ENCODE measurements around the gene UNC80. TPM values are rescaled to one million over a fixed set of nuclear protein-coding genes. Genes with fewer than 3 reads are reported as not detected.

UNC80 gene
- total RNA-seq, 1 experiment from 2014 or later = 0.48 TPM

DNA sequence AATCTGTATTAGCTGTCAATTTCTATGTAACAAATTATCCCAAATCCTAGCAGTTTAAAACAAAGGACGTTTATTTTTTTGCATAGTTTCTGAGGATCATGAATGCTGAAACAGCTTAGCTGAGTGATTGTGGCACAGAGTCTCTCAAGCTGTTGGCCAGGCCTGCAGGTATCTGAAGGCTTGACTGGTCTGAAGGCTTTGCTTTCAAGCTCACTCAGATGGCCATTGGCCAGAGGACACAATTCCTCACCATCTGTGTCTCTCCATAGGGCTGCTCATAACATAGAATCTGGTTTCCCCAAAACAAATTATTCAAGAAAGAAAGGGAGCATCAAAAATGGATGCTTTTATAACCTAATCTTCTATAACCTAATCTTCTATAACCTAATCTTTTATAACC, 33.7 kb downstream of the UNC80 start:
- Mint-ChIP-seq H3K4me1 (no peaks in the 10 kb centered on the region), H3K36me3 (no peaks in the 10 kb centered on the region), H3K4me3 (no peak overlapping the region), H3K27ac (no peak overlapping the region), H3K27me3 (ENCODE audit: low read depth) (peaks cover 8% of the 10 kb centered on the region), H3K9me3 (peaks cover 5% of the 10 kb centered on the region)
- TF ChIP-seq CREM (CRISPR knock-in tag; IDR thresholded peaks at IDR 0.05) = no peak
- TF ChIP-seq, protein P1, sequence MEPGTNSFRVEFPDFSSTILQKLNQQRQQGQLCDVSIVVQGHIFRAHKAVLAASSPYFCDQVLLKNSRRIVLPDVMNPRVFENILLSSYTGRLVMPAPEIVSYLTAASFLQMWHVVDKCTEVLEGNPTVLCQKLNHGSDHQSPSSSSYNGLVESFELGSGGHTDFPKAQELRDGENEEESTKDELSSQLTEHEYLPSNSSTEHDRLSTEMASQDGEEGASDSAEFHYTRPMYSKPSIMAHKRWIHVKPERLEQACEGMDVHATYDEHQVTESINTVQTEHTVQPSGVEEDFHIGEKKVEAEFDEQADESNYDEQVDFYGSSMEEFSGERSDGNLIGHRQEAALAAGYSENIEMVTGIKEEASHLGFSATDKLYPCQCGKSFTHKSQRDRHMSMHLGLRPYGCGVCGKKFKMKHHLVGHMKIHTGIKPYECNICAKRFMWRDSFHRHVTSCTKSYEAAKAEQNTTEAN (CRISPR knock-in tag; IDR thresholded peaks at IDR 0.05) = no peak
- TF ChIP-seq, protein P2, sequence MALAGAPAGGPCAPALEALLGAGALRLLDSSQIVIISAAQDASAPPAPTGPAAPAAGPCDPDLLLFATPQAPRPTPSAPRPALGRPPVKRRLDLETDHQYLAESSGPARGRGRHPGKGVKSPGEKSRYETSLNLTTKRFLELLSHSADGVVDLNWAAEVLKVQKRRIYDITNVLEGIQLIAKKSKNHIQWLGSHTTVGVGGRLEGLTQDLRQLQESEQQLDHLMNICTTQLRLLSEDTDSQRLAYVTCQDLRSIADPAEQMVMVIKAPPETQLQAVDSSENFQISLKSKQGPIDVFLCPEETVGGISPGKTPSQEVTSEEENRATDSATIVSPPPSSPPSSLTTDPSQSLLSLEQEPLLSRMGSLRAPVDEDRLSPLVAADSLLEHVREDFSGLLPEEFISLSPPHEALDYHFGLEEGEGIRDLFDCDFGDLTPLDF (CRISPR knock-in tag; IDR thresholded peaks at IDR 0.05) = no peak
- TF ChIP-seq ELF4 (CRISPR knock-in tag; IDR thresholded peaks at IDR 0.05; ENCODE audit: low read depth) = no peak
- TF ChIP-seq, protein P3, sequence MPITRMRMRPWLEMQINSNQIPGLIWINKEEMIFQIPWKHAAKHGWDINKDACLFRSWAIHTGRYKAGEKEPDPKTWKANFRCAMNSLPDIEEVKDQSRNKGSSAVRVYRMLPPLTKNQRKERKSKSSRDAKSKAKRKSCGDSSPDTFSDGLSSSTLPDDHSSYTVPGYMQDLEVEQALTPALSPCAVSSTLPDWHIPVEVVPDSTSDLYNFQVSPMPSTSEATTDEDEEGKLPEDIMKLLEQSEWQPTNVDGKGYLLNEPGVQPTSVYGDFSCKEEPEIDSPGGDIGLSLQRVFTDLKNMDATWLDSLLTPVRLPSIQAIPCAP (CRISPR knock-in tag; IDR thresholded peaks at IDR 0.05) = no peak
- no peak for TF ChIP-seq SMAD4 (CRISPR knock-in tag; IDR thresholded peaks at IDR 0.05)
- TF ChIP-seq, protein P4, sequence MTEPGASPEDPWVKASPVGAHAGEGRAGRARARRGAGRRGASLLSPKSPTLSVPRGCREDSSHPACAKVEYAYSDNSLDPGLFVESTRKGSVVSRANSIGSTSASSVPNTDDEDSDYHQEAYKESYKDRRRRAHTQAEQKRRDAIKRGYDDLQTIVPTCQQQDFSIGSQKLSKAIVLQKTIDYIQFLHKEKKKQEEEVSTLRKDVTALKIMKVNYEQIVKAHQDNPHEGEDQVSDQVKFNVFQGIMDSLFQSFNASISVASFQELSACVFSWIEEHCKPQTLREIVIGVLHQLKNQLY (CRISPR knock-in tag; IDR thresholded peaks at IDR 0.05) = no peak
- TF ChIP-seq ETV6 (CRISPR knock-in tag; IDR thresholded peaks at IDR 0.05) = no peak
- no peak for TF ChIP-seq RELA (CRISPR knock-in tag; IDR thresholded peaks at IDR 0.05; ENCODE audit: borderline replicate concordance)
- no peak for TF ChIP-seq ZNF671 (CRISPR knock-in tag; IDR thresholded peaks at IDR 0.05)
- TF ChIP-seq SP1 (CRISPR knock-in tag; conservative IDR thresholded peaks at IDR 0.05) = no peak
- no peak for TF ChIP-seq SOX15 (CRISPR knock-in tag; IDR thresholded peaks at IDR 0.05)
- TF ChIP-seq, protein P5, sequence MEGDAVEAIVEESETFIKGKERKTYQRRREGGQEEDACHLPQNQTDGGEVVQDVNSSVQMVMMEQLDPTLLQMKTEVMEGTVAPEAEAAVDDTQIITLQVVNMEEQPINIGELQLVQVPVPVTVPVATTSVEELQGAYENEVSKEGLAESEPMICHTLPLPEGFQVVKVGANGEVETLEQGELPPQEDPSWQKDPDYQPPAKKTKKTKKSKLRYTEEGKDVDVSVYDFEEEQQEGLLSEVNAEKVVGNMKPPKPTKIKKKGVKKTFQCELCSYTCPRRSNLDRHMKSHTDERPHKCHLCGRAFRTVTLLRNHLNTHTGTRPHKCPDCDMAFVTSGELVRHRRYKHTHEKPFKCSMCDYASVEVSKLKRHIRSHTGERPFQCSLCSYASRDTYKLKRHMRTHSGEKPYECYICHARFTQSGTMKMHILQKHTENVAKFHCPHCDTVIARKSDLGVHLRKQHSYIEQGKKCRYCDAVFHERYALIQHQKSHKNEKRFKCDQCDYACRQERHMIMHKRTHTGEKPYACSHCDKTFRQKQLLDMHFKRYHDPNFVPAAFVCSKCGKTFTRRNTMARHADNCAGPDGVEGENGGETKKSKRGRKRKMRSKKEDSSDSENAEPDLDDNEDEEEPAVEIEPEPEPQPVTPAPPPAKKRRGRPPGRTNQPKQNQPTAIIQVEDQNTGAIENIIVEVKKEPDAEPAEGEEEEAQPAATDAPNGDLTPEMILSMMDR (IDR thresholded peaks at IDR 0.05) = no peak
- TF ChIP-seq, protein P6, sequence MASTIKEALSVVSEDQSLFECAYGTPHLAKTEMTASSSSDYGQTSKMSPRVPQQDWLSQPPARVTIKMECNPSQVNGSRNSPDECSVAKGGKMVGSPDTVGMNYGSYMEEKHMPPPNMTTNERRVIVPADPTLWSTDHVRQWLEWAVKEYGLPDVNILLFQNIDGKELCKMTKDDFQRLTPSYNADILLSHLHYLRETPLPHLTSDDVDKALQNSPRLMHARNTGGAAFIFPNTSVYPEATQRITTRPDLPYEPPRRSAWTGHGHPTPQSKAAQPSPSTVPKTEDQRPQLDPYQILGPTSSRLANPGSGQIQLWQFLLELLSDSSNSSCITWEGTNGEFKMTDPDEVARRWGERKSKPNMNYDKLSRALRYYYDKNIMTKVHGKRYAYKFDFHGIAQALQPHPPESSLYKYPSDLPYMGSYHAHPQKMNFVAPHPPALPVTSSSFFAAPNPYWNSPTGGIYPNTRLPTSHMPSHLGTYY (CRISPR knock-in tag; IDR thresholded peaks at IDR 0.05) = no peak
- no peak for TF ChIP-seq ZNF396 (CRISPR knock-in tag; IDR thresholded peaks at IDR 0.05; ENCODE audit: borderline replicate concordance)
- POLR2A ChIA-PET = interaction anchor here (0.6 kb wide), 1 partner anchor 9 kb away, joined by 3 read pairs; no protein-coding TSS in a partner anchor
- ATAC-seq = no peak
- no peak for DNase-seq (ENCODE audit: low spot score)
- CTCF ChIA-PET = interaction anchor here (1.5 kb wide), 1 partner anchor 9 kb away, joined by 3 read pairs; no protein-coding TSS in a partner anchor

DNA sequence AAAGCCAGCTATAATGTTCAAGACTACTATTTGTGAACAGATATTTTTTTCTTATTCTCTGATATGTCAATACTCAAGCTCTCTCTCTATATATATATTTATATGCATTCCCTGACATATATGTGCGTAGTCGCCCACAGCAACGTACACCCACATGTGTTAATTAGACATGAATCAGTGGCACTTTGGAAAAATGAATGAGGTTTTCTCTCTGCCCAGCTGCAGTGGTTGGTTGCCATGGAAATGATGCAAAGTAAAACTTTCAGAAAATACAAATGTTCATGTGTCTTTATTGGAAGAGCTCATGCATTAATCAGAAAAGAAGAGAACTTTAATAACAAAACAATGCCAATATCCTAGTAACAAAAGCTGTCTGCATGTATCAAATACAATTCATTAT, 34.7 kb downstream of the UNC80 start:
- no peaks in the 10 kb centered on the region for H3K36me3 Mint-ChIP-seq
- H3K27ac Mint-ChIP-seq = no peak overlapping the region

More for the DNA sequence above, 34.7 kb downstream of the UNC80 start:
- POLR2A ChIA-PET = no interaction called here
- Mint-ChIP-seq H3K4me1 (no peaks in the 10 kb centered on the region), H3K9me3 (no peaks in the 10 kb centered on the region), H3K4me3 (no peak overlapping the region), H3K27me3 (ENCODE audit: low read depth) (peaks cover 5% of the 10 kb centered on the region)
- DNase-seq (ENCODE audit: low spot score) = no peak
- CTCF ChIA-PET = interaction anchor here (1.5 kb wide), 1 partner anchor 10 kb away, joined by 3 read pairs; no protein-coding TSS in a partner anchor
- TF ChIP-seq ETV6 (CRISPR knock-in tag; IDR thresholded peaks at IDR 0.05) (no peak), EMX1 (CRISPR knock-in tag; IDR thresholded peaks at IDR 0.05) (no peak), SMAD3 (CRISPR knock-in tag; IDR thresholded peaks at IDR 0.05; ENCODE audit: borderline replicate concordance) (no peak), HMGA2 (CRISPR knock-in tag; IDR thresholded peaks at IDR 0.05) (no peak), SP1 (CRISPR knock-in tag; conservative IDR thresholded peaks at IDR 0.05) (no peak), RELA (CRISPR knock-in tag; IDR thresholded peaks at IDR 0.05; ENCODE audit: borderline replicate concordance) (no peak), ZNF232 (CRISPR knock-in tag; IDR thresholded peaks at IDR 0.05) (no peak), ZNF416 (CRISPR knock-in tag; IDR thresholded peaks at IDR 0.05) (no peak), ZNF671 (CRISPR knock-in tag; IDR thresholded peaks at IDR 0.05) (no peak)
- TF ChIP-seq, protein P1 (CRISPR knock-in tag; IDR thresholded peaks at IDR 0.05) = no peak
- TF ChIP-seq, protein P7, sequence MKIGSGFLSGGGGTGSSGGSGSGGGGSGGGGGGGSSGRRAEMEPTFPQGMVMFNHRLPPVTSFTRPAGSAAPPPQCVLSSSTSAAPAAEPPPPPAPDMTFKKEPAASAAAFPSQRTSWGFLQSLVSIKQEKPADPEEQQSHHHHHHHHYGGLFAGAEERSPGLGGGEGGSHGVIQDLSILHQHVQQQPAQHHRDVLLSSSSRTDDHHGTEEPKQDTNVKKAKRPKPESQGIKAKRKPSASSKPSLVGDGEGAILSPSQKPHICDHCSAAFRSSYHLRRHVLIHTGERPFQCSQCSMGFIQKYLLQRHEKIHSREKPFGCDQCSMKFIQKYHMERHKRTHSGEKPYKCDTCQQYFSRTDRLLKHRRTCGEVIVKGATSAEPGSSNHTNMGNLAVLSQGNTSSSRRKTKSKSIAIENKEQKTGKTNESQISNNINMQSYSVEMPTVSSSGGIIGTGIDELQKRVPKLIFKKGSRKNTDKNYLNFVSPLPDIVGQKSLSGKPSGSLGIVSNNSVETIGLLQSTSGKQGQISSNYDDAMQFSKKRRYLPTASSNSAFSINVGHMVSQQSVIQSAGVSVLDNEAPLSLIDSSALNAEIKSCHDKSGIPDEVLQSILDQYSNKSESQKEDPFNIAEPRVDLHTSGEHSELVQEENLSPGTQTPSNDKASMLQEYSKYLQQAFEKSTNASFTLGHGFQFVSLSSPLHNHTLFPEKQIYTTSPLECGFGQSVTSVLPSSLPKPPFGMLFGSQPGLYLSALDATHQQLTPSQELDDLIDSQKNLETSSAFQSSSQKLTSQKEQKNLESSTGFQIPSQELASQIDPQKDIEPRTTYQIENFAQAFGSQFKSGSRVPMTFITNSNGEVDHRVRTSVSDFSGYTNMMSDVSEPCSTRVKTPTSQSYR (CRISPR knock-in tag; IDR thresholded peaks at IDR 0.05) = no peak
- ATAC-seq = no peak

All from WTC11 (cell line).